HCT116 (cell line): ENCODE data around the gene AGAP1. TPM values are rescaled to one million over a fixed set of nuclear protein-coding genes. Genes with fewer than 3 reads are reported as not detected.

Source experiments
- ATAC-seq: fragments of 200-7000 bp; cut with Tn5 transposase; 2 replicates; pipeline ENCODE4 v1.9.1; 2020; ENCODE audit warnings: mild to moderate bottlenecking, moderate library complexity
- BruUV-seq: library from RNA; stranded (reverse); fragments of 400-500 nt; replicated peaks from 2 replicates; lab custom pipeline; 2021; lab: Mats Ljungman, UMichigan
- CTCF ChIA-PET: fragments of 300-600 bp; sonication (Branson Sonifier 250); formaldehyde crosslinking; loops from one replicate; lab custom pipeline; 2021; ENCODE audit warnings: antibody characterized with exemption; lab: Charles Lee
- POLR2A ChIA-PET: fragments of 300-600, 350-600 bp; sonication (Branson Sonifier 250); formaldehyde crosslinking; loops from one replicate; lab custom pipeline; 2021; ENCODE audit warnings: antibody characterized with exemption; lab: Charles Lee
- RAD21 ChIA-PET, 2 experiments: fragments of 300-600 bp; sonication (Branson Sonifier 250); formaldehyde crosslinking; loops; one replicate each; lab custom pipeline; 2023; ENCODE audit warnings: low total read pairs in 2 of 2; ENCODE audit not compliant: uncharacterized antibody in 2 of 2, unreplicated experiment in 2 of 2, low non-redundant PET in 1 of 2; lab: Charles Lee
- DNase-seq: peaks from one replicate; pipeline ENCODE4 v3.0.0-alpha.2; 2010; ENCODE audit warnings: low read depth, low spot score
- H2AFZ ChIP-seq: fragments of 200-600 bp; shearing (Covaris generic), sonication (generic); 2 replicates; pipeline ENCODE4 v1.6.1; 2017; ENCODE audit warnings: low read depth, mixed run types, mixed read lengths, antibody characterized with exemption, low read length; ENCODE audit not compliant: poor library complexity, severe bottlenecking
- H3K27ac ChIP-seq: 2 replicates; pipeline ENCODE4 v1.5.1; 2012; ENCODE audit warnings: low read depth, low read length
- H3K27me3 ChIP-seq: fragments of 200-600 bp; sonication (generic); 2 replicates; pipeline ENCODE4 v1.6.1; 2016; ENCODE audit warnings: mixed run types, low read length, mixed read lengths; ENCODE audit not compliant: insufficient read depth
- H3K36me3 ChIP-seq, 2 experiments: fragments of 200-500 bp in 1 of 2; fragments of 200-600 bp in 1 of 2; sonication (Bioruptor generic) in 1 of 2; sonication (generic) in 1 of 2; 2 replicates each; pipeline versions ENCODE4 v1.5.1 to v1.6.1; 2014 to 2016; ENCODE audit warnings: low read length in 2 of 2, inconsistent platforms in 1 of 2, mixed read lengths in 1 of 2, mixed run types in 1 of 2; ENCODE audit not compliant: insufficient read depth in 2 of 2, control insufficient read depth in 1 of 2
- H3K4me1 ChIP-seq, 2 experiments: fragments of 200-600 bp in 1 of 2; sonication (generic) in 1 of 2; 2 replicates each; pipeline versions ENCODE4 v1.5.1 to v1.6.1; 2012 to 2017; ENCODE audit warnings: low read length in 2 of 2, inconsistent platforms in 1 of 2, mild to moderate bottlenecking in 1 of 2, mixed read lengths in 1 of 2, mixed run types in 1 of 2, moderate library complexity in 1 of 2; ENCODE audit not compliant: insufficient read depth in 2 of 2, control insufficient read depth in 1 of 2
- H3K4me2 ChIP-seq: fragments of 200-600 bp; sonication (generic); 2 replicates; pipeline ENCODE4 v1.6.1; 2017; ENCODE audit warnings: mixed run types, low read length, mixed read lengths
- H3K4me3 ChIP-seq, 2 experiments: fragments of 200-600 bp in 1 of 2; sonication (generic) in 1 of 2; replicated peaks in 1 of 2; 2 replicates each; pipeline ENCODE4 v1.5.1; 2011 to 2016; ENCODE audit warnings: low read length in 2 of 2, control low read depth in 1 of 2, low read depth in 1 of 2, mild to moderate bottlenecking in 1 of 2, mixed read lengths in 1 of 2, mixed run types in 1 of 2
- H3K79me2 ChIP-seq: fragments of 200-600 bp; sonication (generic); 2 replicates; pipeline ENCODE4 v1.6.1; 2017; ENCODE audit warnings: mild to moderate bottlenecking, mixed run types, low read length, moderate library complexity, mixed read lengths; ENCODE audit not compliant: insufficient read depth
- H3K9ac ChIP-seq: fragments of 200-600 bp; sonication (generic); 2 replicates; pipeline ENCODE4 v1.6.1; 2016; ENCODE audit warnings: low read length, mixed read lengths
- H3K9me2 ChIP-seq: fragments of 200-600 bp; sonication (generic), shearing (Covaris generic); 2 replicates; pipeline ENCODE4 v1.6.1; 2017; ENCODE audit warnings: mixed run types, mild to moderate bottlenecking, moderate library complexity; ENCODE audit not compliant: insufficient read depth
- H3K9me3 ChIP-seq, 2 experiments: fragments of 200-500 bp in 1 of 2; fragments of 200-600 bp in 1 of 2; sonication (Bioruptor generic) in 1 of 2; sonication (generic) in 1 of 2; 2 replicates each; pipeline ENCODE4 v1.6.1; 2014 to 2017; ENCODE audit warnings: low read length in 2 of 2, mixed read lengths in 2 of 2, inconsistent platforms in 1 of 2, low read depth in 1 of 2, mild to moderate bottlenecking in 1 of 2, mixed run types in 1 of 2, moderate library complexity in 1 of 2; ENCODE audit not compliant: control insufficient read depth in 1 of 2, insufficient read depth in 1 of 2
- H4K20me1 ChIP-seq: fragments of 200-600 bp; sonication (generic), shearing (Covaris generic); 2 replicates; pipeline ENCODE4 v1.6.1; 2017; ENCODE audit warnings: mixed run types, mild to moderate bottlenecking, moderate library complexity; ENCODE audit not compliant: insufficient read depth
- EGR1 ChIP-seq: IDR thresholded peaks from 2 replicates; pipeline ENCODE4 v1.6.1; 2012; ENCODE audit warnings: low read depth
- EZH2 ChIP-seq: fragments of 200-600 bp; sonication (generic); IDR thresholded peaks from 2 replicates; pipeline ENCODE4 v1.6.1; 2017; ENCODE audit warnings: antibody characterized with exemption, mixed run types
- EZH2phosphoT487 ChIP-seq: fragments of 200-600 bp; IDR thresholded peaks from 2 replicates; pipeline ENCODE4 v1.6.1; 2018; ENCODE audit warnings: antibody characterized with exemption, borderline replicate concordance
- JUND ChIP-seq: IDR thresholded peaks from 2 replicates; pipeline ENCODE4 v1.6.1; 2012
- REST ChIP-seq: IDR thresholded peaks from 2 replicates; pipeline ENCODE4 v1.6.1; 2012; ENCODE audit warnings: low read depth
- SP1 ChIP-seq: IDR thresholded peaks from 2 replicates; pipeline ENCODE4 v1.6.1; 2012; ENCODE audit warnings: low read depth
- ZBTB33 ChIP-seq: IDR thresholded peaks from 2 replicates; pipeline ENCODE4 v1.6.1; 2011; ENCODE audit warnings: mild to moderate bottlenecking, low read length, moderate library complexity; ENCODE audit not compliant: insufficient replicate concordance; ENCODE audit errors: extremely low read depth
- intact Hi-C: fragments of 100-400 bp; cut with micrococcal nuclease; formaldehyde crosslinking; loops from 2 replicates; pipeline ENCODE4 v1.10.0; 2022
- total RNA-seq: library from RNA; stranded (reverse); gene quantifications from one replicate; pipeline ENCODE4 v1.2.1, GENCODE V29; 2021; ENCODE audit not compliant: unreplicated experiment
- TF ChIP-seq, protein P1 (sequence below): IDR thresholded peaks from 2 replicates; pipeline ENCODE4 v1.6.1; 2012
- TF ChIP-seq, protein P2 (sequence below), 3 experiments: fragments of 200-600 bp in 1 of 3; sonication (generic) in 1 of 3; IDR thresholded peaks in 2 of 3; conservative IDR thresholded peaks in 1 of 3; 2 replicates each; pipeline ENCODE4 v1.5.1; 2012 to 2017; ENCODE audit warnings: low read depth in 2 of 3, low read length in 2 of 3, antibody characterized with exemption in 1 of 3, borderline replicate concordance in 1 of 3, control low read depth in 1 of 3, mild to moderate bottlenecking in 1 of 3, mixed read lengths in 1 of 3, mixed run types in 1 of 3, moderate library complexity in 1 of 3; ENCODE audit not compliant: insufficient read depth in 1 of 3

The AGAP1 gene
- total RNA-seq, 1 experiment from 2014 or later, result 43.8 TPM

DNA sequence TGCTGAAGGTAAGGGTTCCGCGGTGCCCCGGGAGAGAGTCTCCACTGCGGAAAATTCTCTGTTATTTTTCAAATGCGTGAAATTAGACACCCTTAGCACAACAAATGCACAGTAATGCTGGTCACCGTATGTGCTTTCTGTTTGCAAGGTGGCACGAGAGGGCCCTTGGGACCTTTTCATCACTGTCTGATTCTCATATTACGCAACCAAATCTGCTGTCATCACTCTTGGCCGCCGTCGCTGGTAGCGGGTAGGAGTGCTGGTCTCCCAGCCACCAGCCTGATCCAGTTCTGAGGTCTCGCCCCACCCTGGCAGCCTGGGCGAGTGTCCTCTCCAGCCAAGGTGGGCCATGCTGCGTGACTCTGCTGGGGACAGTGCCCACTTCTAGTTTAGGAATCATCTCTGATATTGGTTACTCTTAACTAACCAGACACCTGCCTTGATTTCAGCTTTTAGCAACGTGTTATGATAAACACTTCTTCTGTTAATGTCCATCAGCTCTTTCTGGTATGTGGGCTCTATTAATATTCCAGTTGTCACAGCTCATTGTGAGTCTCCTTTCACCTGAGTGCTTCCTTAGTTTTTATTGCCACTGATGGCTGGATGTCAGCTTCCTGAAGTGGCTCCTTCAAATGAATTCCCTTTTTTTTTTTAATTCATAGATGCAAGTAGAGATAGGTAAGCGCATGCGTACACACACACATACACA is 474.9 kb downstream of the AGAP1 start:
- ChIA-PET RAD21 (no interaction called here), POLR2A (no interaction called here)
- H4K20me1 ChIP-seq, result no peaks in the 10 kb centered on the region
- no TSS peak for BruUV-seq
- no peak overlapping the region for H3K4me2 ChIP-seq
- no peaks in the 10 kb centered on the region for H3K36me3 ChIP-seq
- no peak overlapping the region for H3K4me3 ChIP-seq
- no peaks in the 10 kb centered on the region for H3K27me3 ChIP-seq
- H3K79me2 ChIP-seq, result no peaks in the 10 kb centered on the region
- intact Hi-C loops, result no loop called here
- H2AFZ ChIP-seq, result no peak overlapping the region
- H3K4me1 ChIP-seq, result no peaks in the 10 kb centered on the region
- TF ChIP-seq, protein P1, sequence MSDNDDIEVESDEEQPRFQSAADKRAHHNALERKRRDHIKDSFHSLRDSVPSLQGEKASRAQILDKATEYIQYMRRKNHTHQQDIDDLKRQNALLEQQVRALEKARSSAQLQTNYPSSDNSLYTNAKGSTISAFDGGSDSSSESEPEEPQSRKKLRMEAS, result no peak
- TF ChIP-seq EZH2 (no peak), EGR1 (no peak)
- TF ChIP-seq, all 23 proteins: peak for 0
- Histone ChIP-seq H3K9ac (no peak overlapping the region), H3K9me2 (no peaks in the 10 kb centered on the region), H3K9me3 (no peaks in the 10 kb centered on the region), H3K27ac (no peak overlapping the region)
- CTCF ChIA-PET, result no interaction called here
- no peak for ATAC-seq
- no peak for DNase-seq

GRCh38 chr2:235970204-235971040 is 476.6 kb downstream of the AGAP1 start:
- Histone ChIP-seq H3K4me2 (no peak overlapping the region), H3K27me3 (no peaks in the 10 kb centered on the region), H3K4me1 (no peaks in the 10 kb centered on the region), H3K9me3 (no peaks in the 10 kb centered on the region), H3K36me3 (no peaks in the 10 kb centered on the region), H3K27ac (no peak overlapping the region), H3K4me3 (no peak overlapping the region), H3K9me2 (no peaks in the 10 kb centered on the region), H3K79me2 (no peaks in the 10 kb centered on the region), H3K9ac (no peak overlapping the region), H2AFZ (no peak overlapping the region), H4K20me1 (no peaks in the 10 kb centered on the region)
- CTCF ChIA-PET, result no interaction called here
- ATAC-seq (no peak), DNase-seq (no peak)
- TF ChIP-seq ZBTB33 (no peak), REST (no peak), EZH2phosphoT487 (no peak), JUND (no peak), EGR1 (no peak), SP1 (no peak)
- TF ChIP-seq, protein P2, sequence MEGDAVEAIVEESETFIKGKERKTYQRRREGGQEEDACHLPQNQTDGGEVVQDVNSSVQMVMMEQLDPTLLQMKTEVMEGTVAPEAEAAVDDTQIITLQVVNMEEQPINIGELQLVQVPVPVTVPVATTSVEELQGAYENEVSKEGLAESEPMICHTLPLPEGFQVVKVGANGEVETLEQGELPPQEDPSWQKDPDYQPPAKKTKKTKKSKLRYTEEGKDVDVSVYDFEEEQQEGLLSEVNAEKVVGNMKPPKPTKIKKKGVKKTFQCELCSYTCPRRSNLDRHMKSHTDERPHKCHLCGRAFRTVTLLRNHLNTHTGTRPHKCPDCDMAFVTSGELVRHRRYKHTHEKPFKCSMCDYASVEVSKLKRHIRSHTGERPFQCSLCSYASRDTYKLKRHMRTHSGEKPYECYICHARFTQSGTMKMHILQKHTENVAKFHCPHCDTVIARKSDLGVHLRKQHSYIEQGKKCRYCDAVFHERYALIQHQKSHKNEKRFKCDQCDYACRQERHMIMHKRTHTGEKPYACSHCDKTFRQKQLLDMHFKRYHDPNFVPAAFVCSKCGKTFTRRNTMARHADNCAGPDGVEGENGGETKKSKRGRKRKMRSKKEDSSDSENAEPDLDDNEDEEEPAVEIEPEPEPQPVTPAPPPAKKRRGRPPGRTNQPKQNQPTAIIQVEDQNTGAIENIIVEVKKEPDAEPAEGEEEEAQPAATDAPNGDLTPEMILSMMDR (IDR thresholded peaks at IDR 0.05 in 2 of 3, conservative IDR thresholded peaks at IDR 0.05 in 1 of 3; ENCODE audit: borderline replicate concordance in 1 of 3, insufficient read depth in 1 of 3, low read depth in 2 of 3, low read length in 2 of 3), result no peak
- intact Hi-C loops, result no loop called here
- POLR2A ChIA-PET, result no interaction called here
- BruUV-seq, result no TSS peak
- RAD21 ChIA-PET, result no interaction called here
